ENCODE results near the gene SPA17.

SPA17 gene

GRCh38 chr11:124663861-124664260 is 9.8 kb upstream of the SPA17 start:
- DNase-seq = no peak

GRCh38 chr11:124667601-124668000 is 6.1 kb upstream of the SPA17 start:
- no peak for DNase-seq

- peak; percentile 74 for DNase-seq
Observed at GRCh38 chr11:124669193-124669592, 4.5 kb upstream of the SPA17 start.

GRCh38 chr11:124670732-124671131 is 3.0 kb upstream of the SPA17 start:
- DNase-seq = peak; percentile 48

GRCh38 chr11:124672536-124673215 is 1.0 kb upstream of the SPA17 start:
- no peak for DNase-seq

GRCh38 chr11:124674168-124674517 is 439 bp downstream of the SPA17 start:
- DNase-seq = no peak

GRCh38 chr11:124674571-124674970 is 867 bp downstream of the SPA17 start:
- DNase-seq = no peak

- no peak for DNase-seq
Observed at GRCh38 chr11:124676386-124676785, 2.7 kb downstream of the SPA17 start.

- no peak for DNase-seq
Observed at GRCh38 chr11:124678416-124678815, 4.7 kb downstream of the SPA17 start.

GRCh38 chr11:124681421-124681820 is 7.7 kb downstream of the SPA17 start:
- DNase-seq = no peak

- DNase-seq = no peak
Observed at GRCh38 chr11:124682443-124682842, 8.7 kb downstream of the SPA17 start.

- no peak for DNase-seq
Observed at GRCh38 chr11:124693142-124693541, 19.4 kb downstream of the SPA17 start.

- DNase-seq = no peak
Observed at GRCh38 chr11:124699547-124699946, 25.8 kb downstream of the SPA17 start.

GRCh38 chr11:124700028-124700427 is 26.3 kb downstream of the SPA17 start:
- DNase-seq = no peak

- DNase-seq = no peak
Observed at GRCh38 chr11:124707829-124708228, 34.1 kb downstream of the SPA17 start.

- DNase-seq = no peak
Observed at GRCh38 chr11:124712392-124712791, 38.7 kb downstream of the SPA17 start.

- no peak for DNase-seq
Observed at GRCh38 chr11:124716591-124716990, 42.9 kb downstream of the SPA17 start.

- no peak for DNase-seq
Observed at GRCh38 chr11:124717421-124717785, 43.7 kb downstream of the SPA17 start.

GRCh38 chr11:124717786-124718651 is 44.3 kb downstream of the SPA17 start:
- DNase-seq = peak; percentile 33

GRCh38 chr11:124718801-124719200 is 45.1 kb downstream of the SPA17 start:
- DNase-seq = no peak

GRCh38 chr11:124719534-124719933 is 45.8 kb downstream of the SPA17 start:
- DNase-seq = no peak

GRCh38 chr11:124722176-124722575 is 48.5 kb downstream of the SPA17 start:
- no peak for DNase-seq

GRCh38 chr11:124724979-124725718 is 51.4 kb downstream of the SPA17 start:
- no peak for DNase-seq

GRCh38 chr11:124725719-124726105 is 52.0 kb downstream of the SPA17 start:
- no peak for DNase-seq

Data from CD4-positive, alpha-beta T cell treated with Interleukin-10 for 1 hour (primary cell).